ENCODE results near the gene FOXQ1.

The FOXQ1 gene

DNA sequence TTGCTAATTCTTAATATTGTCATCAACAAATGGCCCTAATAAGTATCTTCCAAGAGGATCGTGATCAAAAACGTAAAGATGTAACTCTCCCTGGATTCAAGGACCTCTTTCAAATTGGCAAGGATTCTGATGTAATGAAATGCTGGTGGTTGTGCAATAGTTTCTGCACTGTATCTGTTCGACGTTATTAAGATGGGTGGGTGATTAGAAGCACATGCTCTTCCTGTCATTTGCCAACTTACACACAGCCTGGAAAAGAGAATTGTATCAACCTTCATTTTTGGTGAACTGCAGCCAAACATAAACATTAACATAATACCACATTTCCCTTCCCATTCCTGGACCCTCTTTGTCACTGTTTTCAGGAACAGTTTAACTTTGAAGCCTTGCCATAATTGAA lies 9.8 kb downstream of the FOXQ1 start:
- H3K4me3 ChIP-seq (ENCODE audit: low read length) = no peak overlapping the region
- TF ChIP-seq, protein P1, sequence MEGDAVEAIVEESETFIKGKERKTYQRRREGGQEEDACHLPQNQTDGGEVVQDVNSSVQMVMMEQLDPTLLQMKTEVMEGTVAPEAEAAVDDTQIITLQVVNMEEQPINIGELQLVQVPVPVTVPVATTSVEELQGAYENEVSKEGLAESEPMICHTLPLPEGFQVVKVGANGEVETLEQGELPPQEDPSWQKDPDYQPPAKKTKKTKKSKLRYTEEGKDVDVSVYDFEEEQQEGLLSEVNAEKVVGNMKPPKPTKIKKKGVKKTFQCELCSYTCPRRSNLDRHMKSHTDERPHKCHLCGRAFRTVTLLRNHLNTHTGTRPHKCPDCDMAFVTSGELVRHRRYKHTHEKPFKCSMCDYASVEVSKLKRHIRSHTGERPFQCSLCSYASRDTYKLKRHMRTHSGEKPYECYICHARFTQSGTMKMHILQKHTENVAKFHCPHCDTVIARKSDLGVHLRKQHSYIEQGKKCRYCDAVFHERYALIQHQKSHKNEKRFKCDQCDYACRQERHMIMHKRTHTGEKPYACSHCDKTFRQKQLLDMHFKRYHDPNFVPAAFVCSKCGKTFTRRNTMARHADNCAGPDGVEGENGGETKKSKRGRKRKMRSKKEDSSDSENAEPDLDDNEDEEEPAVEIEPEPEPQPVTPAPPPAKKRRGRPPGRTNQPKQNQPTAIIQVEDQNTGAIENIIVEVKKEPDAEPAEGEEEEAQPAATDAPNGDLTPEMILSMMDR (IDR thresholded peaks at IDR 0.05; ENCODE audit: insufficient read depth, low read depth, low read length, missing control alignments) = no peak
- DNase-seq (ENCODE audit: low read depth) = peak; percentile 33

DNA sequence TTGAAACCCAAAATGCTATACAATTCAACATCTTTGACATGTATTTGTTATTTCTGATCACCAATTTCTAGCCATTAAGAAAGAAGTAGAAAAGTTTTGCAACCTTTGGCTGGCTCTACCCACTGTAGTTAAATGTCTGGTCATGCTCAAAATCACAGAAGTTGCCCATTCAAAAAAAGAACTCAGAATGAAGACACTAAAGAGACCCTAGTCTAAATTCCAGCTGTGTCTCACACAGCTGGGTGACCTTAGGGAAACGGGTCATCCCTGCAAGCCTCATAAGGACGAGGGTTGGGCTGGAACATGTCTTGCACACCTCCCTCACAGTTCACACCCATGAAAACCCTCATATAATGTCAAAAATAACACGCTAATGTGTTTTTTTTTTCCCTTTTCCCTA lies 10.3 kb downstream of the FOXQ1 start:
- no peak for DNase-seq (ENCODE audit: low read depth)
- TF ChIP-seq, protein P1 (IDR thresholded peaks at IDR 0.05; ENCODE audit: insufficient read depth, low read depth, low read length, missing control alignments) = no peak
- no peak overlapping the region for H3K4me3 ChIP-seq (ENCODE audit: low read length)

DNA sequence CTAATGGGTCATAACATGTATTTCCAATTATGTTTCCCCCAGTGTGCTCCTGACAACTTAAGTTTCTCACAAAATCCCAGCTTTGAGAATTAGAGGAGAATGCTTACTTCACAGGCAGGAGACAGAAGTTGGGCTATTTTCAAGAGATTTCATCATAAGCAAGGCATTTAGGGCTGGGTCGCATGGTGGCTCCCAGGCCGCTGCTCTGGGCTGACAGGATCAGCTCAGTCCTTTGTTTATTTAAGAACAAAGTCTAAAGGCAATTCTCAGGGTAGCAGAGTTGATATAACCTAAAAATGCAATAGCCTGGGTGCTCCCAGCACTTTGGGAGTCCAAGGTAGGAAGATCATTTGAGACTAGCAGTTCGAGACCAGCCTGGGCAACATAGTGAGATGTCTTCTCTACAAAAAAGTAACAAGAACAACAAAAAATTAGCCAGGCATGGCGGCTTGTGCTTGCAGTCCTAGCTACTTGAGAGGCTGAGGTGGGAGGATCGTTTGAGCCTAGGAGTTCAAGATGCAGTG lies 10.9 kb downstream of the FOXQ1 start:
- H3K4me3 ChIP-seq (ENCODE audit: low read length) = no peak overlapping the region
- TF ChIP-seq, protein P1 (IDR thresholded peaks at IDR 0.05; ENCODE audit: insufficient read depth, low read depth, low read length, missing control alignments) = no peak
- peak; percentile 56 for DNase-seq (ENCODE audit: low read depth)

DNA sequence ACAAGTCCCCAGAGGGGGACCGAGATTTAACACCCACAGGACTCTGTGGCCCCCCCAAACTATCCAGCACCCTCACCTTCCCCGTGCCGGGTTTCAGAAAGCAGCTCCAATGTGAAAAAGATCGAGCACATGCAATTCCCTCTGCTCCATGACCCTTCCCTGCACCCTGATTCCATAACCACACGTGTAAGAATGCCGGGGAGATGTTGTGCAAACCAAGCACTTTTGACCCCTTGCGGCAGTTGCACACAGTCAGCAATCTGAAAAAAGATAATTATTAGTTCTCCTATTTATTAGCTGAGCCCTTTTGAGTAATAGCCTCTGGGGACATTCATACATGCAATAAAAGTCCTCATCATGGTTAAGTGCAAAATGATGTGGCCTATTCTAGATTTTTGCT lies 13.0 kb downstream of the FOXQ1 start:
- TF ChIP-seq, protein P1 (IDR thresholded peaks at IDR 0.05; ENCODE audit: insufficient read depth, low read depth, low read length, missing control alignments) = no peak
- H3K4me3 ChIP-seq (ENCODE audit: low read length) = no peak overlapping the region
- no peak for DNase-seq (ENCODE audit: low read depth)

DNA sequence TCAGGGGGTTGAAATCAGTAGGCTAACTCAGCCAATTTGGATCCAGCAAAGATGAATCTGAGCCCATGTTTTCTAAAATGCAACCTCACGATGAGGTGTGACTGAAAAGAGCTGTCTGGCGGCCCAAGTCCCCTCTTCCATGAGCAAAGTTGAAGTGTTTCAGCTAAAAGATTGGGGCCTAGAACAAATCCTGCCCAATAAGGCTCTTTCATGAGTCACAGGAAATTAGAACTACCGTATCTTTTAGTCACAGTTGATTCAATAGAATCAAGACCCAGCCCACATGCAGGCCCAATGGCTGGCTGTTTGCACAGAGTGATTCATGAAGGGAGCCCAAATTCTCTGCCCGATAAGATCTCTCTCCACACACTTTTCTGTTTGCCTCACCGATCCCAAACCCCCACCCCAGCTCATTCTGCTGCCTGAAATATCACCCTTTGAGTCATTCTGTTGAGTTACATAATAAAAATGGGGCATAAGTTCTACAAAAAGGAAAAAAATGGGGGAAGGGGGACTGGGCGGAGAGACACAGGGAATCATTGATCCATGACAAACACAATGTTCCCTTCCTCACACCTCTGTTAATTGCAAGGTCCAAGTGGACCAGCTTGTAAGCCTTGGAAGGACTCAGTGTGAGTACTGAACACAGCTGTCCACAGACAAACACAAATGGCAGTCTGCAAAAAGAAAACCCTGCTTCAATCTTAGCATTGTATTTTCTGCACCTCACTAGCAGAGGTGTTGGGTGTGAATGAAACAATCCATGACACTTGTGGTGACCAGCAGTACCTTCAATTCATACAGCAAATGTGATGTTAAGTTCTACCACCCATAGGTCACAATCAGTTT lies 13.8 kb downstream of the FOXQ1 start:
- no peak overlapping the region for H3K4me3 ChIP-seq (ENCODE audit: low read length)
- TF ChIP-seq, protein P1 (IDR thresholded peaks at IDR 0.05; ENCODE audit: insufficient read depth, low read depth, low read length, missing control alignments) = no peak
- DNase-seq (ENCODE audit: low read depth) = peak; percentile 96

DNA sequence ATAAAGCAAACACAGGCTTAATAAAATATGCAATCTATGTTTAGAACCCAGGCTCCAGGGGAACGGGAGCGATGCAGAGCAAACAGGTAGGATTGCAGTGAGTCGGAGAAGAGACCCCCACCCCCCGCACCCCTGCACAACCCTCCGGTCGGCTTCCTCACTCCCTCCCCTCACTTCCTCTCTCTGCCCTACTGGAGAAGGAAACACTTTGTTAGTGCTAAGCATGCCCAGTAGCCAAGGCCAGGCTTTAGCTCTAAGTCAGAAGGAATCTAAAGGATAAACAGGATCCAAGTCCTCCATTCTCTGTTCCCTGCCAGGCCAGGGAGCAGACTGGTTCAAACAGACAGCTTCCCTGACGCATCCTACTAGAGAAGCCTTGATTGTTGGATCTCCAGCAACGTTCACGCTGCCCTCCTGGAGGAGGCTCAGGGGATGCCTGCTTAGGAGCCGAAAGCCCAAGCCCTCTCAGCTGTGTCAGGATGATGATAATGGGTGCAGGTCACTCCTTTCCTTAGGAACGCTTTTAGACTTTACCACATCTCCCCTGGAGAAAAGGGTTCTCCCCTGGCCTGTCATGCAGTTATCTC lies 14.7 kb downstream of the FOXQ1 start:
- H3K4me3 ChIP-seq (ENCODE audit: low read length) = no peak overlapping the region
- DNase-seq (ENCODE audit: low read depth) = no peak

More for the DNA sequence above, 14.7 kb downstream of the FOXQ1 start:
- TF ChIP-seq, protein P1 (IDR thresholded peaks at IDR 0.05; ENCODE audit: insufficient read depth, low read depth, low read length, missing control alignments) = no peak

Measured in epithelial cell of esophagus (primary cell).